GM19043 (cell line): ENCODE results near the gene IER5L.
"Not testable (repeated sequence)": the region's sequence is repeated elsewhere in the genome, so short reads cannot be mapped to it uniquely, and the experiment has no call there.

Experiments
- ATAC-seq: cut with Tn5 transposase; IDR thresholded peaks from one replicate; pipeline ENCODE4 v1.9.1; 2021; ENCODE audit warnings: low read depth; ENCODE audit not compliant: unreplicated experiment

The IER5L gene

GRCh38 chr9:129204840-129205239 lies 26.8 kb upstream of the IER5L start:
- ATAC-seq: no peak

GRCh38 chr9:129203556-129203909 lies 25.5 kb upstream of the IER5L start:
- no peak for ATAC-seq

GRCh38 chr9:129202613-129203555 lies 24.8 kb upstream of the IER5L start:
- ATAC-seq: peak; percentile 63

GRCh38 chr9:129201866-129202265 lies 23.8 kb upstream of the IER5L start:
- ATAC-seq: no peak

- no peak for ATAC-seq
These were observed 23.2 kb upstream of the IER5L start for GRCh38 chr9:129201289-129201688.

- no peak for ATAC-seq
These were observed 22.2 kb upstream of the IER5L start for GRCh38 chr9:129200255-129200654.

GRCh38 chr9:129199044-129199435 lies 21.0 kb upstream of the IER5L start:
- ATAC-seq: no peak

- no peak for ATAC-seq
These were observed 20.4 kb upstream of the IER5L start for GRCh38 chr9:129198319-129199043.

GRCh38 chr9:129197978-129198318 lies 19.9 kb upstream of the IER5L start:
- ATAC-seq: no peak

GRCh38 chr9:129197045-129197444 lies 19.0 kb upstream of the IER5L start:
- not testable (repeated sequence) for ATAC-seq

- no peak for ATAC-seq
These were observed 17.5 kb upstream of the IER5L start for GRCh38 chr9:129195606-129196005.

GRCh38 chr9:129194221-129194620 lies 16.2 kb upstream of the IER5L start:
- ATAC-seq: no peak

GRCh38 chr9:129193655-129194054 lies 15.6 kb upstream of the IER5L start:
- ATAC-seq: no peak

- no peak for ATAC-seq
These were observed 13.2 kb upstream of the IER5L start for GRCh38 chr9:129191234-129191633.

- ATAC-seq: not testable (repeated sequence)
These were observed 11.9 kb upstream of the IER5L start for GRCh38 chr9:129189971-129190370.

GRCh38 chr9:129187042-129187441 lies 9.0 kb upstream of the IER5L start:
- ATAC-seq: no peak

- ATAC-seq: no peak
These were observed 7.9 kb upstream of the IER5L start for GRCh38 chr9:129185991-129186390.

GRCh38 chr9:129185402-129185801 lies 7.3 kb upstream of the IER5L start:
- ATAC-seq: no peak

GRCh38 chr9:129184596-129185122 lies 6.6 kb upstream of the IER5L start:
- no peak for ATAC-seq

GRCh38 chr9:129184219-129184524 lies 6.1 kb upstream of the IER5L start:
- no peak for ATAC-seq

GRCh38 chr9:129183495-129184218 lies 5.6 kb upstream of the IER5L start:
- no peak for ATAC-seq
